Nephron progenitor cell (in vitro differentiated cells): ENCODE data around the gene SLC4A2.

Experiments used
- DNase-seq: peaks from one replicate; pipeline ENCODE4 v3.0.0; 2021
- H3K27ac Mint-ChIP-seq: 2 replicates; pipeline ENCODE4 v1.8.0; 2021; ENCODE audit warnings: mild to moderate bottlenecking, moderate library complexity, mixed read lengths
- H3K27me3 Mint-ChIP-seq: 2 replicates; pipeline ENCODE4 v1.8.0; 2021; ENCODE audit warnings: mild to moderate bottlenecking, low read depth, mixed read lengths; ENCODE audit not compliant: poor library complexity
- H3K36me3 Mint-ChIP-seq: 2 replicates; pipeline ENCODE4 v1.8.0; 2021; ENCODE audit warnings: low read depth, mixed read lengths
- H3K4me1 Mint-ChIP-seq: 2 replicates; pipeline ENCODE4 v1.8.0; 2021; ENCODE audit warnings: mixed read lengths
- H3K4me3 Mint-ChIP-seq: 2 replicates; pipeline ENCODE4 v1.8.0; 2021; ENCODE audit warnings: mild to moderate bottlenecking, moderate library complexity, mixed read lengths
- H3K9me3 Mint-ChIP-seq: 2 replicates; pipeline ENCODE4 v1.8.0; 2021; ENCODE audit warnings: mild to moderate bottlenecking, moderate library complexity, mixed read lengths
- TF ChIP-seq, protein P1 (sequence below): fragments of 200-600 bp; sonication (generic); IDR thresholded peaks from 2 replicates; pipeline ENCODE4 v1.5.0; 2021; ENCODE audit warnings: antibody characterized with exemption

SLC4A2 gene

DNA sequence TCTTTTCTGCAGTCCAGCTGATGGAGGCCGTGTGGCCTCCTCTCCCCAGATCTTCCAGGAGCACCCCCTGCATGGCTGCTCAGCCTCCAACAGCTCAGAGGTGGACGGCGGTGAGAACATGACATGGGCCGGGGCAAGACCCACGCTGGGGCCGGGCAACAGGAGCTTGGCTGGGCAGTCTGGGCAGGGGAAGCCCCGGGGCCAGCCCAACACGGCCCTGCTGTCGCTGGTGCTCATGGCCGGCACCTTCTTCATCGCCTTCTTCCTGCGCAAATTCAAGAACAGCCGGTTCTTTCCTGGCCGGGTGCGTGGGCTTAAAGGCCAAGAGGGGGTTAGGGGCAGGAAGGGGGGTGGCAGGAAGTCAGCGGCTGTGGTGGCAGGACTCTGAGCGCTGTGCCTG is 14.6 kb downstream of the SLC4A2 start:
- Mint-ChIP-seq H3K27me3 (no peaks in the 10 kb centered on the region), H3K27ac (no peak overlapping the region), H3K4me3 (no peak overlapping the region), H3K36me3 (peaks cover 22% of the 10 kb centered on the region), H3K9me3 (no peaks in the 10 kb centered on the region), H3K4me1 (peaks cover 11% of the 10 kb centered on the region)
- no peak for DNase-seq
- TF ChIP-seq, protein P1, sequence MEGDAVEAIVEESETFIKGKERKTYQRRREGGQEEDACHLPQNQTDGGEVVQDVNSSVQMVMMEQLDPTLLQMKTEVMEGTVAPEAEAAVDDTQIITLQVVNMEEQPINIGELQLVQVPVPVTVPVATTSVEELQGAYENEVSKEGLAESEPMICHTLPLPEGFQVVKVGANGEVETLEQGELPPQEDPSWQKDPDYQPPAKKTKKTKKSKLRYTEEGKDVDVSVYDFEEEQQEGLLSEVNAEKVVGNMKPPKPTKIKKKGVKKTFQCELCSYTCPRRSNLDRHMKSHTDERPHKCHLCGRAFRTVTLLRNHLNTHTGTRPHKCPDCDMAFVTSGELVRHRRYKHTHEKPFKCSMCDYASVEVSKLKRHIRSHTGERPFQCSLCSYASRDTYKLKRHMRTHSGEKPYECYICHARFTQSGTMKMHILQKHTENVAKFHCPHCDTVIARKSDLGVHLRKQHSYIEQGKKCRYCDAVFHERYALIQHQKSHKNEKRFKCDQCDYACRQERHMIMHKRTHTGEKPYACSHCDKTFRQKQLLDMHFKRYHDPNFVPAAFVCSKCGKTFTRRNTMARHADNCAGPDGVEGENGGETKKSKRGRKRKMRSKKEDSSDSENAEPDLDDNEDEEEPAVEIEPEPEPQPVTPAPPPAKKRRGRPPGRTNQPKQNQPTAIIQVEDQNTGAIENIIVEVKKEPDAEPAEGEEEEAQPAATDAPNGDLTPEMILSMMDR, result no peak

DNA sequence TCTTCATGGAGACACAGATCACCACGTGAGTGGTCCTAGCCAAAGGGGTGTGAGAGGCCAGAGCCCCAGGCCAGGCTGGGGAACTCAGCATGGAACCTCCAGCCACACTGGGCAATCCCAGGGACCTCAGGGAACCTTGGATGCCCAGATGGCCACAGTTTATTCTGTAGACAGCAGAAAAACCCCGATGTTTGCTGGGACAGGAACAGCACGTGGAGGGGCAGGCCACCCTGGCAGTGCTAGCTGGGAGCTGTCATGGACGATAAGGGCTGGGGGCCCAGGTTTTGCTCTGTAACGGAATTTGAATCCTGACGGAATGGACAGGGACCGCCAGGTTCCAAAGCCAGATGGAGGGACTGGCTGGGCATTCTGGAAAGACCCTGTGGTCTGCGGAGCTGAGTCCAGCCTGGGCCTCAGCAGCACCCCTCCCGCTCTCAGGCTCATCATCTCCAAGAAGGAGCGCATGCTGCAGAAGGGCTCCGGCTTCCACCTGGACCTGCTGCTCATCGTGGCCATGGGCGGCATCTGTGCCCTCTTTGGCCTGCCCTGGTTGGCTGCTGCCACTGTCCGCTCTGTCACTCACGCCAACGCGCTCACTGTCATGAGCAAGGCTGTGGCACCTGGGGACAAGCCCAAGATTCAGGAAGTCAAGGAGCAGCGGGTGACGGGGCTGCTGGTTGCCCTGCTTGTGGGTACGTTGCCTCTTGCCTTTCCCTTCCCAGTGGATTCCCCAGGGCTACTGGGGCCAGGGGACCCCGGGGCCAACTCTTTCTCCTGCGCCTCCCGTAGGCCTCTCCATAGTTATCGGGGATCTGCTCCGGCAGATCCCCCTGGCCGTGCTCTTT is 15.7 kb downstream of the SLC4A2 start:
- H3K36me3 Mint-ChIP-seq, result peaks cover 16% of the 10 kb centered on the region
- peaks cover 22% of the 10 kb centered on the region for H3K4me1 Mint-ChIP-seq
- TF ChIP-seq, protein P1, result no peak
- DNase-seq, result no peak
- H3K27ac Mint-ChIP-seq, result no peak overlapping the region
- no peaks in the 10 kb centered on the region for H3K9me3 Mint-ChIP-seq
- no peaks in the 10 kb centered on the region for H3K27me3 Mint-ChIP-seq
- H3K4me3 Mint-ChIP-seq, result no peak overlapping the region

DNA sequence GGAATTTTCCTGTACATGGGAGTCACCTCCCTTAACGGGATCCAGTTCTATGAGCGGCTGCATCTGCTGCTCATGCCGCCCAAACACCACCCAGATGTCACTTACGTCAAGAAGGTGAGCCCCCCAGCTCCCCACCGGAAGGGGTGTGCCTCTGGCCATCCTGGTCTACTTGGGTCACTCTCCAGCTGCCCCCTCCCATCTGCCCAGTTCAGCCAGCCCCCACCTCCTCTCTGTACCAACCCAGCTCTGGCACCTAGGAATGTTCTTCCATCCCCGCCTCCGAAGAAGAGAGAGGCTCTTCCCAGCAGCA is 16.2 kb downstream of the SLC4A2 start:
- Mint-ChIP-seq H3K27me3 (no peaks in the 10 kb centered on the region), H3K27ac (no peak overlapping the region), H3K4me3 (no peak overlapping the region), H3K9me3 (no peaks in the 10 kb centered on the region), H3K4me1 (peaks cover 23% of the 10 kb centered on the region), H3K36me3 (peaks cover 16% of the 10 kb centered on the region)
- DNase-seq, result no peak
- TF ChIP-seq, protein P1, result no peak

DNA sequence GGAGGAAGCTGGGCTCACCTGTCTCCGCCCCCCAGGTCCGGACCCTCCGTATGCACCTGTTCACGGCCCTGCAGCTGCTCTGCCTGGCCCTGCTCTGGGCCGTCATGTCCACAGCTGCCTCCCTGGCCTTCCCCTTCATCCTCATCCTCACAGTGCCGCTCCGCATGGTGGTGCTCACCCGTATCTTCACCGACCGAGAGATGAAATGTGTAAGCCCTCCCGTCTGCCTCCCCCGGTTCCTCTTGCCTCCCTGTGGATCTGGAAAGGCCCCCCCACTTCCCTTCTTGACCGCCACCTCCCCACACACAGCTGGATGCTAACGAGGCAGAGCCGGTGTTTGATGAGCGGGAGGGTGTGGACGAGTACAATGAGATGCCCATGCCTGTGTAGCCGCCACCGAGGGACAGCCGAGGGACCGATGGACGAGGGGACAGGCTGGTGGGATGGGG is 16.6 kb downstream of the SLC4A2 start:
- no peak overlapping the region for H3K4me3 Mint-ChIP-seq

DNA sequence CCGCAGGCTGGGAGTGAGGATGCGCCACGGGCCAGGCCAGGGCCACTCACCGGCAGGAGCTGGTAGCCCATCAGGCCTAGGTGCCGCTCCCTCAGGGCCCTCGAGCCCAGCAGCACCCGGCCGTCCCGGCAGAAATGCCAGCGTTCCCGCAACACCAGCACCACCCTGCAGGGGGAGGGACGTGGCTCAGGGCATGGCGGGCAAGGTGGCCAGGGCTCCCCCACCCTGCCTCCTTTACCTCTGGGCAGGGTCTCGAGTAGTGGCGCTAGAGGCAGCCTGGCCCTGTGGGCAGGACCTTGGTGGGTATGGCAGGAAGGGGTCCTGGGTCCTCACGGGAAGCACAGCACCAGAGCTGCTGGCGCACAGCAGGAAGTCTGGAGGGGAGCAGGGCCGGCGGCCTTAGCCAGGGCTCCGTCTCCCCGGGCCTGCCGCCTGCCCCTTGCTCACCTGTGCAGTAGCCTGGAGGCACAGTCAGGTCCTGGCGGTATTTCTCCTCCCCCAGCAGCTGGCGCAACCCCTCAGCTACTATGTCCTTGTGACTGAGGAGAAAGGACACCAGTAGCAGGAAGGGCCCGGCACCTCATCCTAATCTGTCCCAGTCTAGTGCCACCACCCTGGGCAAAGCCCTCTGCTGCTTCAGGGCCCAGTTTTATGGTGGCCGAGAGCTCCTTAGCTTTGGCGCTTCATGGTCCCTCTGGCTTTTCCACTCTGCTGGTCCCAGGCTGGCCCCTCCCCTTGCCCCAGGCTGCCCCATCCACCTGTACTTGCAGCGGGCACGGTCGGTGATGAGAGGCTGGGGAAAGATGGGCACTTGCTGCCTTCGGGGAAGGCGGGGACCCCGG is 17.7 kb downstream of the SLC4A2 start:
- DNase-seq, result no peak
- Mint-ChIP-seq H3K36me3 (peaks cover 12% of the 10 kb centered on the region), H3K4me1 (peaks cover 31% of the 10 kb centered on the region), H3K9me3 (no peaks in the 10 kb centered on the region), H3K4me3 (no peak overlapping the region), H3K27me3 (no peaks in the 10 kb centered on the region), H3K27ac (no peak overlapping the region)
- TF ChIP-seq, protein P1, result peak; percentile 34

More for the DNA sequence above, 16.6 kb downstream of the SLC4A2 start:
- H3K4me1 Mint-ChIP-seq, result peaks cover 23% of the 10 kb centered on the region
- DNase-seq, result no peak
- H3K36me3 Mint-ChIP-seq, result peaks cover 16% of the 10 kb centered on the region
- H3K27me3 Mint-ChIP-seq, result no peaks in the 10 kb centered on the region
- H3K27ac Mint-ChIP-seq, result no peak overlapping the region
- H3K9me3 Mint-ChIP-seq, result no peaks in the 10 kb centered on the region
- TF ChIP-seq, protein P1, result no peak
